Esophagus muscularis mucosa (tissue), 4 donors: ENCODE results near the gene TEX2. TPM values are rescaled to one million over a fixed set of nuclear protein-coding genes. Genes with fewer than 3 reads are reported as not detected.

Experiments used
- DNase-seq: peaks from one replicate; pipeline ENCODE4 v3.0.0-alpha.2; 2017; ENCODE audit errors: extremely low spot score
- H3K27ac ChIP-seq, 4 donors: fragments of 200-600 bp; sonication (generic); replicated peaks in 1 of 4; 1 replicate in 3 of 4; 2 replicates in 1 of 4; pipeline ENCODE4 v1.5.1; 2016 to 2019; ENCODE audit warnings: mild to moderate bottlenecking in 1 of 4
- H3K27me3 ChIP-seq, 4 donors: fragments of 200-600 bp; sonication (generic); one replicate each; pipeline versions ENCODE4 v1.5.1 to v1.6.0; 2016 to 2019
- H3K36me3 ChIP-seq, 4 donors: fragments of 200-600 bp; sonication (generic); one replicate each; pipeline ENCODE4 v1.5.1; 2016 to 2019
- H3K4me1 ChIP-seq, 4 donors: fragments of 200-600 bp; sonication (generic); one replicate each; pipeline ENCODE4 v1.5.1; 2016 to 2019
- H3K4me3 ChIP-seq, 4 donors: fragments of 200-600 bp; sonication (generic); 1 replicate in 2 of 4; 2 replicates in 2 of 4; pipeline ENCODE4 v1.5.1; 2016 to 2019; ENCODE audit warnings: mild to moderate bottlenecking in 4 of 4, moderate library complexity in 1 of 4
- H3K9me3 ChIP-seq, 4 donors: fragments of 200-600 bp; sonication (generic); 1 replicate in 3 of 4; 2 replicates in 1 of 4; pipeline ENCODE4 v1.5.1; 2016 to 2019
- EP300 ChIP-seq: sonication (generic); formaldehyde crosslinking; IDR thresholded peaks from one replicate; pipeline ENCODE4 v1.6.1; 2017; ENCODE audit warnings: antibody characterized with exemption
- POLR2A ChIP-seq: fragments of 450-650 bp; IDR thresholded peaks from one replicate; pipeline ENCODE4 v1.6.1; 2017; ENCODE audit warnings: antibody characterized with exemption, moderate library complexity, mild to moderate bottlenecking, low read depth
- POLR2AphosphoS5 ChIP-seq, 2 donors: sonication (generic); formaldehyde crosslinking; IDR thresholded peaks; one replicate each; pipeline ENCODE4 v1.6.1; 2017; ENCODE audit warnings: antibody characterized with exemption in 2 of 2
- WGBS: methylation state at CpG from one replicate; pipeline ENCODE4 v1.1.5; 2018; 5-methylcytosine and 5-hydroxymethylcytosine counted together
- intact Hi-C: fragments of 100-400 bp; cut with DNase I; formaldehyde crosslinking; loops from one replicate; pipeline ENCODE4 v1.15.1; 2023
- total RNA-seq, 4 donors: library from RNA; depleted of rRNA; stranded (reverse); fragments of >200 nt; gene quantifications; one replicate each; pipeline versions ENCODE4 v1.1.0 to v1.2.1, GENCODE V29; 2016
- TF ChIP-seq, protein P1 (sequence below), 3 experiments: fragments of 200-600 bp in 2 of 3; fragments of 450-650 bp in 1 of 3; sonication (generic) in 2 of 3; IDR thresholded peaks; one replicate each; pipeline ENCODE4 v1.5.1; 2017 to 2019; ENCODE audit warnings: antibody characterized with exemption in 3 of 3, mild to moderate bottlenecking in 2 of 3, moderate library complexity in 1 of 3

Gene TEX2
- total RNA-seq, 4 donors from 2014 or later = 32.6 to 58.7 (median 46.1) TPM

DNA sequence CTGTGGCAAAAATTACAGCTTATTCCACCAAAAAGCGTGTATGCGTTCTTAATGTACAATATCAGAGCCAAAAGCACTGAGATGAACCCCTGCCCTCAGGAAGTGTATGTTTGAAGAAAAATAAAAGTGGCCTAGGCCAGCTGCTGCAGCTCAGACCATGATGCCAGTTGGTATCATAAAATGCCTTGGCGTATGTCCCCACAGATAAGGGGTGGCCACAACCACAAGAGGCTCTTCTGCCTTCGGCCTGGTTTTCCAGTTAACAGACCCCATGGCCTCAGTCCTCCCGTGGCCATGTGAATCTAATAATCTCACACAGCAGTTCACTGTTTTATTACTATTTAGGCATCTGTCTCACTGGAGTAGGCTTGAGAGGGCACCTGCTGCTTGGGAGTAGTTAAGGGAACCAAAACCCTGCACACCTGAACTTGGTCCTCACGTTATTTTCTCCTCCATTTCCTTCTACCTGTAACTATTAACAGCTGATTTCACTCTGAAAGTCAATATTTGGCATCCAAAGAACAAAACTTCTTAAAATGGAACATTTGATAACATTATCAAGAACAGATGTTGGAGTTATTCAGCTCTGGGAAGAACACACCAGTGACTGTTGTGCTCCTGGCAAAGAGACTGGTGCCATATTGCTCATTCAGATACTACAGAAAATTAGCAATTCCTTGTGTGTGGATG lies 98.3 kb downstream of the TEX2 start:
- no peak overlapping the region for H3K27ac ChIP-seq
- H3K4me1 ChIP-seq = peaks cover 0 to 7% (median 0%) of the 10 kb centered on the region in 4 donors
- WGBS = 90% methylated on average over 6 of the region's 6 CpGs
- no peak for DNase-seq
- intact Hi-C loops = no loop called here
- H3K27me3 ChIP-seq = no peaks in the 10 kb centered on the region
- no peaks in the 10 kb centered on the region for H3K9me3 ChIP-seq
- peaks cover 4 to 24% (median 22%) of the 10 kb centered on the region in 4 donors for H3K36me3 ChIP-seq
- TF ChIP-seq POLR2AphosphoS5 (IDR thresholded peaks at IDR 0.05) = no peak
- TF ChIP-seq EP300 = no peak
- TF ChIP-seq POLR2A = no peak
- TF ChIP-seq, protein P1, sequence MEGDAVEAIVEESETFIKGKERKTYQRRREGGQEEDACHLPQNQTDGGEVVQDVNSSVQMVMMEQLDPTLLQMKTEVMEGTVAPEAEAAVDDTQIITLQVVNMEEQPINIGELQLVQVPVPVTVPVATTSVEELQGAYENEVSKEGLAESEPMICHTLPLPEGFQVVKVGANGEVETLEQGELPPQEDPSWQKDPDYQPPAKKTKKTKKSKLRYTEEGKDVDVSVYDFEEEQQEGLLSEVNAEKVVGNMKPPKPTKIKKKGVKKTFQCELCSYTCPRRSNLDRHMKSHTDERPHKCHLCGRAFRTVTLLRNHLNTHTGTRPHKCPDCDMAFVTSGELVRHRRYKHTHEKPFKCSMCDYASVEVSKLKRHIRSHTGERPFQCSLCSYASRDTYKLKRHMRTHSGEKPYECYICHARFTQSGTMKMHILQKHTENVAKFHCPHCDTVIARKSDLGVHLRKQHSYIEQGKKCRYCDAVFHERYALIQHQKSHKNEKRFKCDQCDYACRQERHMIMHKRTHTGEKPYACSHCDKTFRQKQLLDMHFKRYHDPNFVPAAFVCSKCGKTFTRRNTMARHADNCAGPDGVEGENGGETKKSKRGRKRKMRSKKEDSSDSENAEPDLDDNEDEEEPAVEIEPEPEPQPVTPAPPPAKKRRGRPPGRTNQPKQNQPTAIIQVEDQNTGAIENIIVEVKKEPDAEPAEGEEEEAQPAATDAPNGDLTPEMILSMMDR (IDR thresholded peaks at IDR 0.05) = no peak
- no peak overlapping the region for H3K4me3 ChIP-seq

DNA sequence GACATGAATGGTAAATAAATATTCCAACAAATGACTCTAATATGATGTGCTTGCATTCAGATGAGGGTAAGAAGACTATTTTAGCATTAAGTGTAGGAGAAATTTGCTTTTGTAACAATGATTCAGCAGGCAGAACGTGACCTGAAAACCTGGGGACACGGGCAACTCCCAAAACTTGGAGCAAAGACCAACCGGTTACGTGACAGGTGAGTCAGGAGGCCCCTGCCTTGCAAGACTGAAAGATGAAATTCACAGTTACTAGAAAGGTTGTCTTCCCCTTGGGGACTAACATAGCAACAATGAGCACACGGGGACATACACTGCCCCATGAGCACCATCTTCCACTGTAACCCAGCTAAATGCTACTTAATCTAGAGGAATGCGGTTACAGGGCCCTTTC lies 99.6 kb downstream of the TEX2 start:
- TF ChIP-seq POLR2AphosphoS5 (IDR thresholded peaks at IDR 0.05) (no peak), POLR2A (no peak), EP300 (no peak)
- TF ChIP-seq, protein P1 (IDR thresholded peaks at IDR 0.05) = no peak
- WGBS = 90% methylated on average over 6 of the region's 6 CpGs
- Histone ChIP-seq H3K9me3 (no peaks in the 10 kb centered on the region), H3K27me3 (no peaks in the 10 kb centered on the region), H3K4me3 (no peak overlapping the region), H3K27ac (no peak overlapping the region), H3K4me1 (peaks cover 0 to 7% (median 0%) of the 10 kb centered on the region in 4 donors), H3K36me3 (peaks cover 4 to 33% (median 22%) of the 10 kb centered on the region in 4 donors)
- DNase-seq = no peak
- intact Hi-C loops = no loop called here

DNA sequence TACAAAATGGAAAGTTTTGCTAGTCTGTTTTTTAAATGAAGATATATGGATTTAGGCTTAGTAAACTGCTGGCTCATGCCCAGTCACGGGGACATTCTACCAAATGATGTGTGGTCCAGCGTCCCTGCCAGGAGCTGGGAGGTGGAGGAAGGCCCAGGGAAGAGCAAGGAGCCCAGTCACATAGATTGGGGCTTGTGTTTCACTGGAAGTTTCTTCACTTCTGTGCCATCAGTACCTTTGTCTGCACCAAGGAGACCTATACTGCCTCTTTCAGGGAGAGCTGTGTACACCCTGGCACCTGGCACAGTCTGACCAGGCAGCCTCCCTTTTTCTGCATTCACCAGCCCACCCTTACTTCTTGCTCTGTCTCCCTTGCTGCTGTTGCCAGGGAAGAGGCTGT lies 100.5 kb downstream of the TEX2 start:
- H3K27ac ChIP-seq = no peak overlapping the region
- H3K4me3 ChIP-seq = no peak overlapping the region
- H3K36me3 ChIP-seq = peaks cover 4 to 36% (median 22%) of the 10 kb centered on the region in 4 donors
- peaks cover 0 to 15% (median under 1%) of the 10 kb centered on the region in 4 donors for H3K4me1 ChIP-seq
- DNase-seq = no peak
- no peaks in the 10 kb centered on the region for H3K9me3 ChIP-seq
- WGBS = 96% methylated on average over 2 of the region's 2 CpGs
- TF ChIP-seq POLR2A (no peak), EP300 (no peak), POLR2AphosphoS5 (IDR thresholded peaks at IDR 0.05) (no peak)
- TF ChIP-seq, protein P1 (IDR thresholded peaks at IDR 0.05) = no peak
- H3K27me3 ChIP-seq = no peaks in the 10 kb centered on the region
- intact Hi-C loops = no loop called here

DNA sequence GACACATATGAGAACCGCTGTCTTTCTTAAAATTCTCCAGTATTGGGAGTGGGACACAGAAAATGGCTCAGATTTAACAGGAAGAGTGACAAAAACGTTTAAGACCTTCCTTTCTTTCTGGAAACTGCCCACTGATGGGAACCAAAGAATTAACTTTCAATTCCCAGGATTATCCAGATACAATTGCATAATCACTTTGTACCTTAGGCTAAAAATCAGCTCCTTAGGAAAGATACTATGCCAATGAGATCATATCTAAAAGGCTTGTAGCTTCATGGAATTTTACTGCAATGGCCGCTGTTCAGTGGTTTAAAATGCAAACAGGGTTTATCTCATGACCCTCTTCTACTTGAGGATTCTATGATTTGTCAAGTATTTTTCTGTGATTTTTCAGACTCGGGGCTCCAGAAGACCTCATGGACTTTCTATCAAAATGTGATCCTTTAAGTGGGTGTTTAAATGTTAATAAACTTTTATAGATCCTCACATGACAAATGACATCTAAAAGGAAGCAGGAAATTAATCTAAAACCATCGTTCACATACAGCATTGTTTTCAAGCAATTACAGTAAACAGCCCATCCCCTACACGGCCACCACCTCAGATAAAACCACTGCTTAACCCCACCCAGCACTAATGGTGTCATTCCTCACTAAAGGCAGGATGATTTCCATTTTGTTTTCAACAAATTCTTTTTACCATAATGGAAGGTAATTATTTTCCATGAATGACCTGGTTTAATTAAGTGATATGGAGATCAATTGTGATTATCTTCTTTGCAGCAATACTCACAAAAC lies 101.5 kb downstream of the TEX2 start:
- peaks cover 4 to 30% (median 16%) of the 10 kb centered on the region in 4 donors for H3K36me3 ChIP-seq
- no peaks in the 10 kb centered on the region for H3K27me3 ChIP-seq
- peaks cover 5 to 25% (median 10%) of the 10 kb centered on the region in 4 donors for H3K4me1 ChIP-seq
- intact Hi-C loops = no loop called here
- no peak for DNase-seq
- H3K9me3 ChIP-seq = no peaks in the 10 kb centered on the region
- no peak for TF ChIP-seq POLR2AphosphoS5 (IDR thresholded peaks at IDR 0.05)
- TF ChIP-seq, protein P1 (IDR thresholded peaks at IDR 0.05) = no peak
- TF ChIP-seq EP300 = no peak
- TF ChIP-seq POLR2A = no peak
- no peak overlapping the region for H3K27ac ChIP-seq
- WGBS = 78% methylated on average over 6 of the region's 6 CpGs
- no peak overlapping the region for H3K4me3 ChIP-seq
